Measurements from ENCODE around the gene CACNA2D2.
A peak's percentile ranks its signal among the peaks of the same experiment; 100 is the strongest.

Gene CACNA2D2

DNA sequence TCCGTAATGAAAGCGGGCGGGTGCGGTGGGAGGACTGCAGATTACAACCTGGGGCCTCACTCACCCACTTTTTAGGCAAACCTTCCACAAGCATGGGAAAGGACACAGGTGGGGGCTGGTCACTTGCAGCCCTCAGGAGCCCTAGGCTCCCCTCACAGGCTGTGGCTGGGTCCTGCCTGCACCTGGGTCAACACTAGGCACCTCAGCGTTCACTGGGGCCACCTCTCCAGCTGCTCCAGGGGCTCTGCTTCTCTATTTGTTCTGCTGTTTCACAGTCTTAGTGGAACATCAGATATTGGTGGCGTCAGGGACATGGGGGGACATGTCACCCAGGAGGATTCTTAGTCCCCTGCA is 114.0 kb downstream of the CACNA2D2 start:
- DNase-seq, result no peak

DNA sequence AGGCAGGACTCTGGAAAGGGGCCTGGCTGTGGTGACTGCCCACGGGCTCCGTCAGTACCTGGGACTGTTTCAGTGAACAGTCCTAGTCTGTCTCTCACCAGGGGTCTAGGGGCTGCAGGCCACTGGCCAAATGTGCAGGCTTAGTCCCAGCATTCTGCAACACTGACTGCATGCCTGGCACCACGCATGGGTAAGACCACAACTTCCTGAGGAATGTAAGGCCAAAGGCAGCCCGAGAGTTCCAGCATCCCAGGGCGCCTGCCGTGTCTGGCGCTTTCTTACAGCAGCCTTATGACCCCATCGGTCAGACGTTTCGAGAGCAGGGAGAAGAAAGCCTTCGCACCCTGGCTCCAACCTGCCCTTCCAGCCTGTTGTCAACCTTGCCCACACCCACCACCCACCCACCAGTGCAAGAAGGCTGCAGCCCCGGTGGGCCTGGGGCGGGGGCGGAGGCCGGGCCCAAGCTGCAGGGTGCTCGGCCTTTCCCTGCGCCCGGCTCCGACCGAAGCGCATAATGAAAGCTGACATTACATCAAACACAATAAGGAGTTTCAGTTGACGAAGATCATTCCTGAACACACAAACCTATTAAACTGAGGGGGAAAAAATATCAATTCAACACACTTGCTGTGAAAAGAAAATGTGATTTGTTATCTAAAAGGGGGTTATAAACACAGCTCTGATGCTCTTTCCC is 114.6 kb downstream of the CACNA2D2 start:
- no peak for DNase-seq

DNA sequence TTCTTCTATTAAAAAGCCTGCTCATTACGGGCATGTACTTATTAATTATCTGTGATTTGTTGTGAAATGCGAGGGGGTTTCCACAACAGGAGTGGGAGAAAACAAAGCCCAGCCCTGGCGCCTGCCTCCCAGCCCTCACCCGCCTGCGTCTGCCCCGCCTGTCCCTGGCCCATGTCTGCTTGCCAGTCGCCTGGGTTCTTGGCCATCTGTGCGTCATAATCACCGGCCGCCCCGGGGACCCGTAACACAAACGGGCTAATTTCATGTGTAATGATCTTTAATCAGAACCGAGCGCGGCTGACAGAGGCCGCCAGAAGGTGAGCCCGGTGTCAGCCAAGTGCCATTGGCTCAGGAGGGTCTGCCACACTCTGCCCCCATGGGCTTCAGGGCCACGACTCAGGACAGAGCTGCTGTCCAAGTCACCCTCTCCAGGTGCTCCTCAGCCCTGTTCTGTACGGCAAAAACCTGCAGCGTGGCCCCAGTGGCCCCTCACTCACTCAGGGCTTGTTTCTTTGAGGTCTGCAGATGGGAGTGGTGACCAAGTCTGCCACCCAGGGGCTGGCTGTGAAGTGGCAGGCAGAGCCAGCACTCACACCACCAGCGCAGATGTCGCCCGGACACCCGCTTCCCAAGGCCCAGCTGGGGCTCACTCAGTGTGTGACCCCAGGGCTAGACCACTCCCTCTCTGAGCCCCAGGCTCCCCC is 115.3 kb downstream of the CACNA2D2 start:
- DNase-seq, result no peak

DNA sequence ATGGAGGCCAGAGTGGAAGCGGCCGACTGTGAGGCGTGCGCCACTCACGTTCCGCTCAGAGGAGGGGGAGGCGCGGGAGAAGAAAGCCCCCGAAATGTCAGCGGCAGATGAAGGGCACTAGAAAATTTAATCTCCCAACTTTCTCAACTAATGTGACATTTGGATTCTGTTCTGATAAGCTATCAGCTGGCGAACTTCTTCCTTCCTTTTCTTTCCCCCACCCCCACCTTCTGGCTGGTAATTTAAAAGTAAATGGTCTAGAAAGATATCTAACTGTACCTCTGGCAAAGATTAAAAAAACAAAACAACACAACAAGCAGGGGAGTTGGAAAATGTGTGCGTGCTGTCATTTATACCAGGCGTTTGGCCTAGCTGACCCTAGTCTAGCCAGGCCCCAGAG is 117.7 kb downstream of the CACNA2D2 start:
- DNase-seq, result no peak

DNA sequence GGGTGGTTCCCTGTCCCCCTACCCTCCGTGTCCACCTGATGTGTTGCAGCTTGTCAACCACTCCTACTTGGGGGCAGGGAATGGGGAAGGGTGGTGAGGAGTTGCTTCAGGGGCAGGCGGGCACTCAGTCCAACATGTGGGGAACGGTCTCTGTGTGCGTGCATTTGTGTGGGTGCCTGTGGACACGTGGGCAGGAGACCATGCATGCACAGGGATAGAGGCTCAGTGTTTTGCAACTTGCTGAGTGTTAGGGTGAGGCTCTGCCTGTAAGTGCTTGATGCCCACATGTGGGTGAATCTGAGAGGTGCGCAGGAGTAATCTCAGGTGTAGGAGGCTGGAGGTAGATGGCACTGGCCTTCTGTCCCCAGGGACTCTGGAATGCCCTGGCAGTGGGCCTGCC is 119.7 kb downstream of the CACNA2D2 start:
- no peak for DNase-seq

DNA sequence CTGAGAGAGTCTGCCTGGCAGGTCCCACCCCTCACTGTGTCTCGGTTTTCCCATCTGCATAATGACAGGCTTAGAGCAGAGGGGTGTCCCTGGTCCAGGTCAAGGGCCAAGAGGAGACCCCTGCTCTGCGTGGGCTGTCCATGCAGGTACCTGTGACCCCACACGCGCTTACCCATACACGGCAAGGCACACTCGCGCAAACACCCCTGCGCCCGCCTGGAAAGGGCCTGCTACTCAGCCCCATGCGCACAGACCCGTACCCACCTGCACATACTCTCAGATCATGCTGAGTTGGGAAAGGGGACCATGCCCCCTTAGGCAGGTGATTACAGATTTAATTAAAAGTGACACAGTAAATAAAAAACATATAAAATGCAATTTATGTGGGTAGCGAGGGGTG is 120.7 kb downstream of the CACNA2D2 start:
- DNase-seq, result no peak

DNA sequence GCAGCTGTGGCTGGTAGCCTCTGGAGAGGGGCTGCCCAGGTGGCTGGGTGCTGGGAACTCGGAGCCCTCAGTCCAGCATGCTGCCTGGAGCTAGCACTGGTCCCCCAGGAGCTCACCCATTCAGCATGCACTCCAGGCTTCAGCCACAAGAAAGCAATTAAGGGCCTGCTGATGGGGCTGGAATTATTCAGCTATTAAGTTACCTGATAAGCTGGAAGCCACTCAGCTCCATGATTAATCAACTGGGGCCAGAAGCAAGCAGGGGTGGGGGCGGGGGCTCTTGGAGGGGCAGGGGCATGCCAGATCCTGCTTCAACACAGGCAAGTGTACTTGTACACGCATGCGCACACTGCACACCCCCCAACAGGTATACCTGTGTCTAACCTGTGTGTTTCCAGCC is 122.1 kb downstream of the CACNA2D2 start:
- no peak for DNase-seq

DNA sequence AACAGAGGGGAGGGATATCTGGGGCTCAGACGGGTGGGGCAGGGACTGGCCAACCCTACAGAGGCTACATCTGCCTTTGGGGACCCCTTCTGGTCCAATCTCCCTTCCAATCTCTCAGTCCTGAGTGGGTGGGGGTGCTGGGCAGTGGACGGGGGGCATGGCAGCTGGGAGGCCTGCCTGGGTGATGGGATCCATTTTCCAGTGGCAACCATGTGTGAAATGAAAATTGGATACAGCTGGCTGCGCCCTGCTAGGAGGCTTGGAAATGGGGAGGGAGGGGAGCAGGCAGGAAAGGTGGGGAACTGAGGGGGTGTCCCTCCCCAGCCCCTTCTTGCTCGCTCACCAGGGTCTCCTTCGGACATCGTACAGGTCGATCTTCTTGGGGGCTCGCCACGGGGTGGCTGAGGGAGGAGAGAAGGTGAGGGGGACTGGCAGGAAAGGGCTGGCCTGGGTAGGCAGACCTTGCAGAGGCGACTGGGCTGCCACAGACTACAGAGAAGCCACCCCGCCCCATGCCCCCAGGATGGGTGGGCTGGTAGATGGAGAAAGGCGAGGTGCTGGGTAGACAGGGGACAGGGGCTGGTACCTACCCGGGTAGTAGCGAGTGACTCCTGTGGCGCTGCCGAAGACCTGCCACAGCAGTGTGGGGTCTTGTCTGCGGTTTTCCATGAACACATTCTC is 122.9 kb downstream of the CACNA2D2 start:
- DNase-seq, result no peak

DNA sequence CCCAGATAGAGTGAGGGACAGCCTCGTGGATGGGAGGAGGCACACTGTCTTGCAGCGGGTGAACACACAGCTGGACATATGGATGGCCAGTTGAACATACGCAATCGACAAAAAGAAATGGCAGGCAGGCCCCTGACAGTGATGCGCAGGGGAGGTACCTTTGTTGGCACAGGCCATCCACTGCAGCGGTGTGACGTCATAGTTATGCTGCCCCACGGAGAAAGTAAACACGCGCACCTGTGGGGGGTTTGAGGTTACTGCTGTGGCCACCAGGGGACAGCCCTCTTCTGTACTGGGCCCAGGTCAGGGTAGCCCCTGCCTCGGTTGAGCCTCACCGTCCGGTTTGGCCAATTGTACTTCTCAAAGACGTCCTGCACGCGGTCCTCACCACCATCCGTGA is 124.7 kb downstream of the CACNA2D2 start:
- DNase-seq, result no peak

DNA sequence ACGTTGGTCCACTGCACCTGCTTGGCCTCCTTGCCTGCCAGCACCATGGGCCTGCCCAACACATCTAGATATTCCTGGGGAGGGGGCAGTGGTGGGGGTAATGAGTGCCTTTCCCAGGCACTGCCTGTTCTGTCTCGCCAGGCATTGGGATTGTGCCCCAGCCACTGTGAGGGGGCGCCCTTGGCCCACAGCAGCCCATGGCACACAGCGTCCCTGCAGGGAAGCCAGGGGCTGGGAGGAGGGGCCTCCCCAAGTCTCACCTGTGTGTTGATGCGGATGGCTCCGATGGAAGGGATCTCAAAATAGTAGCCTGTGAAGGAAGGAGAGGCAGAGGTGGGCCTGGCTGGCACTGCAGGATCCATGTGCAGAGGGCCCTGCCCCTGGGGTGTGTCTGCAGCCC is 125.4 kb downstream of the CACNA2D2 start:
- no peak for DNase-seq

DNA sequence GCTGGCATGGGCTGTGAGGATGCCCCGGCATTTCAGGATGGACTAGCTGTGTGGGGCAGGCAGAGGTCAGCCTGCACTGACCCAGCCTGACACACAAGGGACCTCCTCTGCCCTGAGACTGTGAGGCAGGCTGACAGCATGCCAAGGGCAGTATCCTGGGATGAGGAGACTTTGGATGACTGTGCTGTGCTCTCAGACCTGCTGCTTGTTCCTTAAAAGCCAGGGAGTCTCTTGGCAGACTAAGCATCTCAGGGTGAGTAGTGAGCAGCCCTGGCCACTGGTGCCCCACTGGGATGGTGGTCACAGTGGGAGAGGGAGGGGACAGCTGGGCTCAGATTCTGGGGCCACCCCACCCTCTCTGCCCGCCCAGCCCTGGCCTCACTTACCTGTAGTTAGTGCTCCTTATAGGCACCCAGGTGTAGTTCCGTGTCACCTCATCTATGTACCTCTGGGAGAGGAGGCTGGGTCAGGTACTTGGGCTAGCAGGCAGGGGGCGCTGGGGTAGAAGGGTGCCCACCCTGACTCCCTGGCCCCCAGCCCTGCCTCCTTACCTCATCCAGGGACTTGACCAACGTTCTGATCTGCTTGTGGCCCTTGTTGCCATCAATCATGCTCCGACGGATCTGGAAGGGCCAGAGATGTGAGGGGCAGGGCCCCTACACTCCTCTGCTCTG is 128.0 kb downstream of the CACNA2D2 start:
- no peak for DNase-seq

DNA sequence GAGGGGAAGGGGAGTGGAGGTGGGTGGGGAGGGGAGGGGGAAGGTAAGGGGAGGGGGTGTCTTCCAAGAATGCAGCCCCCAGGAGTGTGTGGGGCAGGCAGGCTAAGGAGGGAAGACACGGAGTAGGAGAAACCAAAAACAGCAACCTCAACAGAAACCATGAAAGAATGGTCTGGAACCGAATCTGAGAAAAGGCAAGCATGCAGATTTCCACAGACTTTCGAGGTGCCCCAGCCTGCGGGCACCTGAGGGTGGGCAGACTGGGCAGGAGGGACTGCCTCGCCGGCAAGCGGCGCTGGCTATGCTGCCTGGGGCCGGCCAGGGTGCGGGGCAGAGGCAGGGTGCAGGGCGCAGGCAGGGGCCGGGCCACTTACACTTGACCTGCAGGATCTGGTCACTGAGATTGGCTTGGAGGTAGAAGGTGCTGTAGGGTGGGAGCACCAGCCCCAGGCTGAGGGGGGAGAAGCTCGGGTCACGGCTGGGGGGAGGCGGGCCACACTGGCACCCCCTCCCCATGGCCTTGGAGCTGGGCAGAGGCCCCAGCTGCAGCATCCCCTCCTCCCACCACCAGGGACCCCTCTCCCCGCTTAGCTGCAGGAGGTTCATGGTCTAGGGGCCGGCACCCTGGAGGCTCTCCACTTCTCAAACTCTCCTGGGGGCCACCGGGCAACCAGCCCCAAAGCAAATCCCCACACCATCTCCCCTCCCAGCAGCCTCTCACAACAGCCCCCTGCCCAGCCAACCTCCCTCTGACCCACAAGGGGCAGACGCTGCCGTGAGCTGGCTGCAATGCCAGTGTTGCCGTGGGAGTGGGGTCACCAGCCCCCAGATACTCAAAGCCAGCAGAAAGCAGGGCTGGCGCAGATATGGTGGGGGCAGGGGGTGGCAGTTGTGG is 128.8 kb downstream of the CACNA2D2 start:
- DNase-seq, result no peak

DNA sequence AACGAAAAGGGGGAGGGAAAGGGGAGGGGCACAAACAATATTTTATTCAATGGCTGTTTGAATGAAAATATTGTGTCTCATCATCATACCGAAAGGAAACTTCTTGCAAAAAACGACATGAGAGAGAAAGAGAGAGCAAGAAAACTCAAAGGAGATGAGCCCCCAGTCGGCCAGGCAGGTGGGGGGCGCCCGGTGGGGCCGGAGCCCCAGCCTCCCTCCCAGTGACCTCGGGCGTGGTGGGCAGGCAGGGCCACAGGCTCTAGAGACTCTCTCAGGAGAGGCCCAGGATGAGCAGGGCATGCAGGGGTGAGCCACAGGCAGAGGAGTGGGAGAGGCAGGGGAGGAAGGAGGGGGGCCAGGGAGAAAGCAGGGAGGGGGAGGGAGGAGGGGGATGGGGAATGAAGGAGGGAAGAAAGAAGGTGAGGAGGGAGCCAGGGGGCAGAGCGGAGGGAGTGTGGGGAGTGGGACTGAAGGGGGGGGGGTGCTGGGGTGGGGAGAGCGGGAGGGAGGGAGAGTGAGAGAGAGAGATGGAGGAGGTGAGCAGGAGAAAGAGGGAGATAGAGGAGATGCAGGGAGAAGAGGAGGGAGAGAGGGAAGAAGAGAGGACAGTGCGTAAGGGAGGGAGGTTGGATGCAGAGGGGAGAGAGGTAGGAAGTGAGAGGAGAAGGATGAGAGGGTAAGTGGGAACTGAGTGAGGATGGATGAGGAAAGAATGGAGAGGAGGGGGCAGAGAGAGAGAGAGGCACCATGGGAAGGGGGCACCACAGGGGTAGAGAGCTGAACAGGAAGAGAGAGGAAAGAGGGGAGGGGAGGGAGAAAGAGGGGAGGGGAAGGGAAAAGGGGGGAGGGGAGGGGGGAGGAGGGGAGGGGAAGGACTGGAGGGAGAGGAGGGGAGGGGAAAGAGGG is 130.0 kb downstream of the CACNA2D2 start:
- no peak for DNase-seq

DNA sequence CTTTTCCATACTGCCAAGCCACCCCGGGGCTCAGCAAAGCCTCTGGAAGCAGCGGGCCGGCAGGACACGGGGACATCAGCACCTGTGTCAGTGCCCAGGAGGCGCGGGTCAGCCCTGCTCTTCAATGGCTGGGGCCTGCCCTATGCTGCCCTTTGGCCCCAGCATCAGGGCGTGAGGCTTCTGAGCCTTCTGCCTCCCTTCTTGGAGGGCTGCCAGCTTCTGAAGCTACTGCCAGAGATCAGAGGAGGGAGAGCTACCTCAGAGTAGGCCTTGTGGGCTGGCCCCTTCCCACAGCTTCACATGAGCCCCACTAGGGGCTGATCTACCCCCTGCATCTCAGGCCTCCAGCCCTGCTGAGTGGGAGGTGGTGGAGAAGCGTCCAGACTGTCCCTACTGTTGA is 131.1 kb downstream of the CACNA2D2 start:
- no peak for DNase-seq

DNA sequence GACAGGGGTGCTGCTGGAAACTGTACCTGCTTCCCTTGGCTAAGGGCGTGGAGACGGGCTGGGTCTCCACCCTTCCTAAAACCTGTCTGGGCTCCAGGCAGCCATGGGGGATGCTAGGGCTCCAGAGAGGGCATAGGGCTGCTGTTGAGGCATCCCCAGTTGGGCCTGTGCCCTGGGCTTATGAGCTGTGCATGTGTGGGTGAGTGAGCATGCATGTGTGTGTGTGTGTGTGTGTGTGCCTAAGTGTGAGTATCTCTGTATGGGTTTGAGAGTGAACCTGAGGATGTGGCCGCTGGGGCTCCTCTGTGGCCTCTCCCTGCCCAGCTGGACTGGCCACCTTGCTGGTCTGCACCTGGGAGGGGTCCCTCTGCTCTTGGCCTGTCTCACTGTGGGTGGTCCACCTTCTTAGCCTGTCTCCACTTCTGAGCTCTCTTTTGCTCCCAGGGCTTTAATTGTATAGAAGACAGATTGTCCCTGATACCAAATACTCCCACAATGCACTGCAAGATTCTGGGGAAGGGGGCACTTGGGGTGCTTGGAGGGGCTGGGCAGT is 132.2 kb downstream of the CACNA2D2 start:
- DNase-seq, result no peak

DNA sequence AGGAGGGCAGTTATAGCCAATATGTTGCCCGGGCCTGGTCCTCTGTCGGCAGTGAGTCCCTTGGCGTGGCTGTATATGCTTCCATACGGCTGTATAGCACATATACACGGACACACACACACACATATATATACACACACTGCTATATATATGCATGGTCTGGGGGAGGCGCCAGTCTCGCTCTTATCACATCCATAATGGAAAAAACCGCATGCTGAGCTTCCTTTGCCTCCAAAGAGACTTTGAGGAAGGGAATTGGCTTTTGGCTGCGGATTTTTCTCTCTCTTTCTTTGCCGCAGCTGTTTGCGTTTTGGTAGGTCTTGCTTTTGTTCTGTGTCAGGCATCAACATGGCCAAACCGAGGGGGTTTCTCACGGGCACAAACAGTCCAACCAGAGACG is 132.8 kb downstream of the CACNA2D2 start:
- DNase-seq, result no peak

DNA sequence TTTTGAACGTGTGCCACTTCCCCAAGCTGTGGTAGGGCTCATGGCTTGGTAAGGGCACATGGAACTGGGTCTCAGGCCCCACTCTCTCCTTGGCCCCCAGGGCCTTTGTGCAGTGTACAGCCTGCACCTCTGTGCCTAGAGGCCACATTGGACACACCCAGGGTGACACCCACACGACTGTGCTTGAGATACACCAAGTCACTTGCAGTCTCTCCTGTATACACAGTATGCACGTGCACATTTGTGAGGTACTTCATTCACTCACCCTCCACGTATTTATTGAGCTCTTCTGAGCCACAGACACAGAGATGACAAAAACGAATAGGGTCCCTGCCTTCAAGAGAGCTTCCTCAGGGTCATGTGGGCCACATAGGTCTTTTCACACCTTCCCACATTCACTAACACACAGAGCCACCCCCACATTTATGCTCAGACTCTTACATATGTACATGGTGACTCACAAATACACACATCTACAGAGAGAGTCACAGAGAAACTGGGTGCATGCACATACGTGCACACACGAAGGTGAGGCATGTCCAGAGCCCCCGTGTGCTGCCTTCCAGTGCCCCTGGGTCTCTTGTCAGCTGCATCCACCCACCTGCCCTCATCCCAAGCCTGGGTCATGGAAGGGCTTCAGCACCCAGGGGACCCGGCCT is 134.3 kb downstream of the CACNA2D2 start:
- DNase-seq, result no peak

DNA sequence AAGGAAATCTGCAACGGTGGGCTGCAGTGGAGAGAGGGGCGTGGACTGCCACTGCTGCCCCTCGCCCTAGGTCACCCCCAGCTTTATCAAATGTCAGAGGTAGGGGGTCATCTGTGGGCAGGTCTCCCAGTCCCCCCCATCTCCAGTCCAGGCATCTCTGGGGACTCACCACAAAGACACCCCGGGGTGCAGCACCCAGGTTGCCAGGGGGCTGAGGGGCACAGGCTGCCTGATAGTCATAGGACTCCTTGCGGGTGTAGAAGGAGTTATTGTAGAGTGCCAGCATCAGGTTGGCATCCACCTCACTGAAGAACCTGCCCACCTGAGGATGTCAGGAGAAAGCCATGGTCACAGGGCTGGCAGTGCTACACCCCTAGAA is 137.6 kb downstream of the CACNA2D2 start:
- DNase-seq, result no peak

DNA sequence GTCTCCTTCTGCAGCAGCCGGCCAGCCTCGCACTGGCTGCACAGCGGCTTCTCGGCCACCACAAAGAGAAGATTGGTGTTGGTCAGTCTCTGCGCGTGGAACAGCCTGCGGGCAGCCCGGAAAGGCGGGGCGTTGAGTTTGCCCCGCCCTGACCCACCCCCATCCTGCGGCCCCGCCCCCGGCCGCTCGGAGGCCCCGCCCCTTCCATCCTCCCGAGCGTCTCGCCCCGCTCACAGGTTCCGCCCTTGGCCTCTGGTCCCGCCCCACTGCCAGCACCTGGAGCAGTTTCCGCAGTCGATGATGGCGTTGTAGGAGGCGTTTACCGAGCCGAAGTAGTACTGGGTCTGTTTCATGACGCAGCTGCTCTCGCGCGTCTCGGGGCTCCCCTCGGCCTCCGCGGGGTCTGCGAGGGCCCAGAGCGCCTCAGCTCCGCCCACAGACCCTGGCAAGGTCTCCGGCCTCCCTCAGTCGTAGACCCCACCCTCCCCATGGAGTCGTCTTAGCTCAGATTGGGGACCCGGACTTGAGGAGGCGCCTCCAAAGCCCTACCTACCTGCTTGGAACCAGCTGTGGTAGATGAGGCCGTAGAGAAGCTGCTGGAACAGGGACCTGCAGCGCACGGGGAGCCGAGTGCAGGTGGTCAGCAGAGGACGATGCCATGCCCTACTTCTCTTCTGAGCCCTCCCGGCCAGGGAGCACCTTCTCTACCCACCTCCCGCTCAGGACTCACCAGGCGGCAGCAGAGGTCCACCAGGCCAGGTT is 138.2 kb downstream of the CACNA2D2 start:
- peak; percentile 94 for DNase-seq

DNA sequence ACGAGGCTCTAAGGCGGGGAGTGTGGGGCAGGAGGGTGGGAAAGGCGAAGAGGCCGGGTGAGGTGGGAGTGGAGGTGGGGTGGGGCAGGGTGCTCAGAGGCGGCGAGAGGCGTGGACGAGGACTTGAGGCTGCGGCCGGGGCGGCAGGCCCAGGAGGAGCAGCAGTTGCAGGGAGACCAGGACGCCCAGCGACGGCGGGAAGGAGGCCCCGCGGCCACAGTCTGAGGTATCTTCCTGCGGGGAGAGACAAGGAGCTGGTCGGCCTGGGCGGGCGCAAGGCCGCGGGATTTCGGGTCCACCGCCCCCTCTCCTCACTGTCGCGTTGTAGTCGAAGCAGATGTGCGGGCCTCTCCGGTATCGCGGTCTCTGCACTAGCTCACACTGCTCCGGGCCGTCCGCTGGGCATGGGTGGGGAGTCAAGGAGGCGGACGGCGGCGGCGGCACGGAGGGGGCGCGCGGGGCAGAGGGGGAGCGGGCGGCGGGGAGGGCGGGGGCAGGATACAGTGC is 138.8 kb downstream of the CACNA2D2 start:
- no peak for DNase-seq
